ENCODE measurements around the gene HOXA1.

Gene HOXA1

DNA sequence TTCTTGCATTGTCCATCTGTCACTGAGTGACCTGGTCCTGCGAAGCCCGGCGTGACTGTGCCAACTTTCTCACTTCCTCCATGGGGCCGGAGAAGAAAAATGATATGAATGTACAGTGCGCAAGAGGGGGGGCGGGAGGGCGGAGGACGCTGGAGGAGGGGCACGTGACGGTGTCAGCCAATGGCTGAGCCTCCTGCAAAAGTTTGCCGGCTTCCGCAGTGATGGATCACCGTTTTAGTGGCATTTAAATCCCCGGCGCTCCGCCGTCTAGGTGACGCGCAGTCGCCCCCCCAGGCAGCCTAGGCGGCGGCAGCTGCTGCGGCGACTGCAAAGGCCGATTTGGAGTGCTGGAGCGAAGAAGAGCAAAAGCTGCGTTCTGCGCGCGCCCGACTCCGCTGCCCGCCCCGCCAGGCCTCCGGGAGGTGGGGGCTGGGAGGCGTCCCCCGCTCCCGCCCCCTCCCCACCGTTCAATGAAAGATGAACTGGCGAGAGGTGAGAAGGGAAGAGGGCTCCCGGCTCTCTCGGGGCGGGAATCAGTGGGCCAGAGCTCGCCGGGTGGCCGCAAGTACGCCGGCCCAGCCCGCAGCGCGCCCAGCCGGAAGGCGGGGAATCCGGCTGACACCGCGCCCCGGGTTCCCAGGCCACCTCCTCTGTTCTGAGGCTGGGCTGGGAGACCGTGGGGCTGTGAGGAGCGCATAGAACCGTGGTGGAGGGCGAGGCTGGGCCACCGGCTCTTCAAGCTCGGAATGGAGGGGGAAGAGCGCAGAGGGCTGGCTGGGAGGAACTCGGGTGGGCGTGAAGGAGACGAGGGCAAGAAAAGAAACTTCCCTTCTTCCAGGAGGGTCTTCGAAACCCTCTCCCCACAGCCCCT lies at the start of gene HOXA1:
Gene HOXA1, minus strand, starts transcription at position 104 of the 871 bp plus-strand sequence. Its CDS starts 88 bp downstream, at position 16.
- DNase-seq (ENCODE audit: low read depth), result peak; percentile 36

DNA sequence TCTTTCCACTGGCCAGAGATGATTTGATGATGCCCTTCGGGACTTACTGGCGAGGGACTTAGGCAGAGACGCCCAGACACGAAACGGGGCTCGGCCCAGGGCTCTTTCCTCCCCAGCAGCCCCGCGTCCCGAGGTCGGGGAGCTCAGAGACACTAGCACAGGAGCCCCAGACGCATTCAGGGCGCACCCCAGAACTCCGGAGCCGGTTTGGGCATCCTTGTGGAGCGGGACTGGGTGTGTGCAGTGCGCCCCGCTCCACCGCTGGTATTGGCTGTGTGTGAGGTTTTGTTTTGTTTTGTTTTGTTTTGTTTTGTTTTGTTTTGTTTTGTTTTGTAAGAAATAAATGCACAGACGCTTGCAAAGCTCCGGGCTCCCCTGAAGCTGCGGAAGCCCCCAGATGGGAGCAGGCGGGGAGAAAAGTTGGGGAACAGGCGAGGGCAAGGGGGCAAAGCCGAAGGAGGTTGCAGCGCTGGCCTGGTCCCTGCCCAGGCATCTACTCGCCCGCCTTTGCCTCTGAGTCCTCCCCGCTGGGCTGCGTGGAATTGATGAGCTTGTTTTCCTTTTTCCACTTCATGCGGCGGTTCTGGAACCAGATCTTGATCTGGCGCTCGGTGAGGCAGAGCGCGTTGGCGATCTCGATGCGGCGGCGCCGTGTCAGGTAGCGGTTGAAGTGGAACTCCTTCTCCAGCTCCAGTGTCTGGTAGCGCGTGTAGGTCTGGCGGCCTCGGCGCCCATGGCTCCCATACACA lies 49.5 kb upstream of the HOXA1 start:
- DNase-seq (ENCODE audit: low read depth), result no peak

DNA sequence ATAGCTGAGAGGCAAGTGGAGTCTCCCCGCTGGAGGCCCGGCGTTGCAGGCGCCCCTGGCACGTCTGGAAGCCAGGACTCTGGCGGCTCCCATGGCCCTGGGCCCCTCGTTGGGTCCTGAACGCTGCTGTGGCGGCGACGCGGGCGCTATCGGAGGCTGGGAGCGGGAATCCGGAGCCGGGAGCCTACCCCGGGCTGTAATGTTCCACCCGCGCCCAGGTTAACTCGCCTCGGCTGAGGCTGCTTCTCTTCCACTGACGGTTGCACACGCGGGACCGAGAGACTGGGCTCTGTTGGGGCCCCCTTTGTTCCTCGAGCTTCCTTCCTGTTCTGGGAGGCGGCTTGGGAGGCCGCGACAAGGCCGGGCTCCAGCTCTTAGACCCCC lies 49.0 kb upstream of the HOXA1 start:
- DNase-seq (ENCODE audit: low read depth), result no peak

DNA sequence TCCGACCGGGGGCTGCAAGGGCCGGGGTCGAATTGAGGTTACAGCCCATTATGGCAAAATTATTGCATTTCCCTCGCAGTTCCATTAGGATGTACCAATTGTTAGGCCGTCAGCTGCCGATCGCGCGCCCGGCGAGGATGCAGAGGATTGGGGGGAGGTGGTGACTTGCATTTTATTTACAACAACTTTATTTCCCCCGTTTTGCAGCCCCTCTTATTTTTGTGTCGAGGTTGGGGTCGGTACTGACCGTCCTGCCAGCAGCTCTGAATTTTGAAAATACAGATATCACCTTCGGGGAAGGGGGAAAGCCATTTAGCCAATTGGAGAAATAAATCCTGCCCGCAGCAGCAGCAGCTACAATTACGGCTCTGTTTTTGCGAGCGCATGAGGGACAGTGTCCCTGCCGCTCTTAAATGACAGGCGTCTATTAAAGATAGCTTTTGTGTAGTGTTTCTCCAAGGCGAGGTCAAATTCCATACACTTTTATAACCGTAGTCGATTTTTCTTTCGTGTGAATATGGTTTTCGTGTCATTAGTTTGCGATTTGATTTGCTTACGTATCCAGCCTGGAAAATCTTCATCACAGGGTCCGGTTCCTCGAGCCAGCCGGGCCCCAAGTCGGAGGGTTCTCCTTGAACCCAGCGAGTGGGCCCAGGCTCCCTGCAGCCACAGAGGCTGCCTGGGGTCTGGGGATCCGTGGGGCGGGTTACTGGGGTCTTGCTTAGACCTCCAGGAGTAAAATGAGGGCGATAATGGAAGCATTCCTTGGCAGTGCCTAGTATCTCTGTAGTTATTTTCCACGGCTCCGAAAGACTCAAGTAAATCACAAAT lies 48.4 kb upstream of the HOXA1 start:
- no peak for DNase-seq (ENCODE audit: low read depth)

DNA sequence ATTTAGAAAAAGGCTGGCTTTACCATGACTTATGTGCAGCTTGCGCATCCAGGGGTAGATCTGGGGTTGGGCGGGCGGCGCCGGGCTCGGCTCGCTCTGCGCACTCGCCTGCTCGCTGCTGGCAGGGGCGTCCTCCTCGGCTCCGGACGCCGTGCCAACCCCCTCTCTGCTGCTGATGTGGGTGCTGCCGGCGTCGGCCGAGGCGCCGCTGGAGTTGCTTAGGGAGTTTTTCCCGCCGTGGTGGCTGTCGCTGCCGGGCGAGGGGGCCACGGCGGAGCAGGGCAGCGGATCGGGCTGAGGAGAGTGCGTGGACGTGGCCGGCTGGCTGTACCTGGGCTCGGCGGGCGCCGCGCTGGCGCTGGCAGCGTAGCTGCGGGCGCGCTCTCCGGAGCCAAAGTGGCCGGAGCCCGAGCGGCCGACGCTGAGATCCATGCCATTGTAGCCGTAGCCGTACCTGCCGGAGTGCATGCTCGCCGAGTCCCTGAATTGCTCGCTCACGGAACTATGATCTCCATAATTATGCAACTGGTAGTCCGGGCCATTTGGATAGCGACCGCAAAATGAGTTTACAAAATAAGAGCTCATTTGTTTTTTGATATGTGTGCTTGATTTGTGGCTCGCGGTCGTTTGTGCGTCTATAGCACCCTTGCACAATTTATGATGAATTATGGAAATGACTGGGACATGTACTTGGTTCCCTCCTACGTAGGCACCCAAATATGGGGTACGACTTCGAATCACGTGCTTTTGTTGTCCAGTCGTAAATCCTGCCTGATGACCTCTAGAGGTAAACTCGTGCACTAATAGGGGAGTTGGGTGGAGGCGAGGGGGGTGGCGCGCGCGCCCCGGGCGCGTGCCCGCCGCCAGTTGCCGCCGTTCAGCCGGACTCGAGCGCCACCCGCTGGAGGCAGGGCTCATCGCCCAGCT lies 47.5 kb upstream of the HOXA1 start, which contains the start of gene HOXA5:
Gene HOXA5, minus strand, starts transcription at position 659 of the 927 bp plus-strand sequence. Its CDS starts 74 bp downstream, at position 585.
- no peak for DNase-seq (ENCODE audit: low read depth)

DNA sequence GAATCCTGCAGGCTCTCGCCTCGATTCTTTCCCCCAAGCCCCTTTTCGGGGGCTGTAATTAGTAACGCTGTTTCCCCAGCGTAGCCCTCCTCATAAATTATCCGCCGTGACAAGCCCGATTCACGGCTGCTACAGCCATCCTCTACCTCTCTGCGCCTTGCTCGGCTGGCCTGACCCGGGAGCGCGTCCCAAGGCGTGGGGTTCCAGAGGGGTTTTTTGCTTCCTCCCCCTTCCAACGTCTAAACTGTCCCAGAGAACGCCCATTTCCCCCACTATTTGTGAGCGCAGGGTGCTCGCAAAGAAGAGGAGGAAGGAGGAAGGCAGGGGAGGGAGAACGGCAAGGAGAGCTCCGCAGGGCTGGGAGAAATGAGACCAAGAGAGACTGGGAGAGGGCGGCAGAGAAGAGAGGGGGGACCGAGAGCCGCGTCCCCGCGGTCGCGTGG lies 46.8 kb upstream of the HOXA1 start:
- DNase-seq (ENCODE audit: low read depth), result no peak

DNA sequence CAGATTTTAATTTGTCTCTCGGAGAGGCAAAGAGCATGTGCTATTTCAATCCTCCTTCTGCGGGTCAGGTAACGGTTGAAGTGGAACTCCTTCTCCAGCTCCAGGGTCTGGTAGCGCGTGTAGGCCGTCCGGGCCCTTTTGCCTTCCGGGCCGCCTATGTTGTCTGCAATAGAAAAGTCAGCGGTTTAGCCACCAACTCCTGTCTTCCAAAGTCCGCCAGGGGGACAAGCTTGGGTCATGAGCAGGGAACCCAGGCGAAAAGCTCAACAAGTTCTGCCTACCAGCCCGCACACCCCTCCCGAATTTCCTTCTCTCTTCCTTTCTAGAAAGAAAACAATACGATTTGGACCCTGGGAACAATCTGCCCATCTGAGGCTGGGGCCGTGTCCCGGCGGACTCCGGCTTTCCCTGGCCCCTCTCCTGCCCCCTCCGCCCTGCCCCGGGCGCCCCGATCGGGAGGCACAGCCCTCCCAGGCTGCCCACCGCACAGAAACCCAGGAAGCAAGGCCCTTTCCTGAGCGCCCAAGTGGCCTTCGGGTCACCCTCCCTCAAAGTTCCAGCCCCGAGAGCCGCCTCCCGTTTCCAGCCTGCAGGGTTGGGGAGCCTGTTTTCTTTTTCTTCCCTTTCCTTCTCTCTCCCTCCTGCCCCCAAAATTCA lies 46.3 kb upstream of the HOXA1 start:
- no peak for DNase-seq (ENCODE audit: low read depth)

DNA sequence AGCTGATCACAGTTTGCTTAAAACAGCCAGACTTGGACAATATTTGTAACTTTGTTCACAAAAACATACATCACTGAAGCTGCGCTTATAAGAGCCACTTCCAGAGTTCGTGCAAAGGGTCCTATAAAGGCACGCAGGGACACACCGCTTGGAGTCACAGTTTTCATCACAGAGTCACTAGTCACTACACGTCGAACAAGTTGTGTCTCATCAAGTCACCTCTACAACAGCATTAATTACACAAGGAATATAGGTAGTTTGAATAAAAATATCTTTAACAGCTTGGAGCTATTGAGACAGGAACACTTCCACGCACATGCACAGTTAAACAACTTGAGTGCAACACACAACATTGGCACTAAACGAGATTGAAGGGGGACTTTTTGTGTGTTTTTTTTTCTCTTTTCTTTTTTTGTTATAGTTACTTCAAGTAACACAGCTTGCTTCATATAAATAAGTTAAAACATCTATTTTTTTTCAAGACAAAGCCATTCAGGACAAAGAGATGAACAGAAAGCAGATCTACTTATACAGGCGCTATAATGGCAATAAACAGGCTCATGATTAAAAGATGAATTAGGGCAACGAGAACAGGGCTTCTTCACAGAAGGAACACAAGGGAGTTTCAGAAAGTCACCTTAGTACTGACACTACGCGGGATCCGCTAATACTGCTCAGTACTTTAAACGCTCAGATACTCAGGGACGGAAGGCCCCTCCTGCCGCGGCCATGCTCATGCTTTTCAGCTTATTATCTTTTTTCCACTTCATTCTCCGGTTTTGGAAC lies 45.5 kb upstream of the HOXA1 start:
- DNase-seq (ENCODE audit: low read depth), result no peak

DNA sequence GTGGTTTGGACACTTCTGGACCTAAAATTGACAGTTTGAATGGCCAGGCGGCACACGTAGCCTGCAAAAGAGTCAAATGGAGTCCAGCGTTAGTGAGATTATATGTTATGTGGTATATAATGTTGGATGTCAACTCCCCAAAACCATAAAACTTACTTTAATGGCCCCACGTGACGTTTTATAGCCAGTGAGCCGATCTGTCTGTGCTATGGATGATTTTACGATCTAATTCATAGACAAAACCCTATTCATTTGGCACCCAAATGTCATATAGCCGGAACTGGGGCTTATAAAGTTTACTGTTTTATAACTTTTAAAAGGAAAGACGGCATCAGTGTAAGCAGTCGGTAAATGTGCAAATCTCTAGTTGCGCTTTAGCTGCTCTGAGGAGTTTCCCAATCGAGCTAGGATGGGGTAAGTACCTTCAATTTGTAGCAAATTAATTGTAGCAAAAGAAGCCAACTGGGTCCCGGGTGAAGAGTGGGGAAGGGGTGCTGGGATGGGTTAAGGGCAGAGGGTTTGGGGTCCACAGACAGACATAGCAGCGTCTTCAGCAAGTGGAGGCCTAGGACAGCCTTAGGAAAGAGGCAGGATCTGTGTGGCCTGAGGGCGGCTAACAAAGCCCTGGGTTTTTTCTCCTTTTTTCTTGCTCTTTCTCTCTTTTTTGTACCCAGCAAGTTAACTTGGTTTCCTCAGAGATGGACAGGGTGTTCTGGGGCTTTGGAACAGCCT lies 44.5 kb upstream of the HOXA1 start:
- DNase-seq (ENCODE audit: low read depth), result no peak

DNA sequence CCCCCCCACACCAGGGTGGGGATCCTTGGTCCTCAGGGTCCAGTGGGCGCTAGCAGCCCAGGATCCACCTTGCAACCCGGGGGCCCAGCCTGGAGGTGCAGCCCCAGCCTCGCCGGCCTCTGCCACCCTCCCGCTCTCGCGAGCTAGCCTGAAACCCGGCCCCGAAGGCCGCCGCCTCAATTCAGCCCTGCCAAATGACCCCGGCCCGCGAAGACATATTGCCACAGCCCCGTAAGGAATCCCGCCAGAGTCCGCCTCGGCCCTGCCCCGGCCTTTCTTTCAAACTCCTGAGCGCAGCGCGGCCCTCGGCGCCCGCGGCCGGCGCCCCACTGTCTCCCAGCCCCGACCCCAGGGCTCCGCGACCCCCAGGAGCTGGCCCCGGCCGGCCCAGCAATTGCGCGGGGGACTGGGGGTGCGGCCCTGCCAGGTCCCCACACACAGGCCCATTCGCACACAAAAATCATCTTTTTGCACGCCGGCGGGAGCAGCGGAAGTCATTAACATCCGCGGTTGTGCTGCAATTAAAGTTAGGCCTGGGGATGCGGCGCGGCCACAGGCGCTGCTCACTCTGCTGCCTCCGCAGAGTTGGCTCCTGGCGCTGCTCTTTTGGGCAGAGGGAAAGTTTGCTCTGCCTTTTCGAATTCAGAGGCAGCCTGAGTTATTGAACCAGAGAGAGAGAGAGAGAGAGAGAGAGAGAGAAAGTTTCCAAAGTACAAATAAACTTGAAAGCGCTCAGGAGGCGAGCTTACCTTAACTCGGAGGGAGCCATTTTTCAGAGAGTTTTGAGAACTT lies 43.7 kb upstream of the HOXA1 start:
- DNase-seq (ENCODE audit: low read depth), result no peak

DNA sequence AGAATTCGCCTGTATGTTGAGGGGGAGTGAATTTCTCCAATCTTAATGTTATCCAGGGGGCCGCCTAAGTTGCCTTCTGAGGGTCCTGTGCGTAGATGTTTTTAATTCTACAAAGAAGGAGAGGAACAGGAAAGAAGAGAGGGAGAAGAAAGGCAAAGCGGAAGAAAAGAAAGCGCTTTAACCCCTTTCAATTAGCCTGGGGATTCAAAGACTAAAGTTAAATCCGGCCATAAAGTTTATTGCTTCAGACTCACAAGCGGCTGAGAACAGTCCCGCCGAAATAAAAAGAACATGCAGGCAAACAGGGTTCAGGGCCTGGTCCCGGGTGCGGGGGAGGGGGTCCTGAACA lies 43.2 kb upstream of the HOXA1 start:
- no peak for DNase-seq (ENCODE audit: low read depth)

DNA sequence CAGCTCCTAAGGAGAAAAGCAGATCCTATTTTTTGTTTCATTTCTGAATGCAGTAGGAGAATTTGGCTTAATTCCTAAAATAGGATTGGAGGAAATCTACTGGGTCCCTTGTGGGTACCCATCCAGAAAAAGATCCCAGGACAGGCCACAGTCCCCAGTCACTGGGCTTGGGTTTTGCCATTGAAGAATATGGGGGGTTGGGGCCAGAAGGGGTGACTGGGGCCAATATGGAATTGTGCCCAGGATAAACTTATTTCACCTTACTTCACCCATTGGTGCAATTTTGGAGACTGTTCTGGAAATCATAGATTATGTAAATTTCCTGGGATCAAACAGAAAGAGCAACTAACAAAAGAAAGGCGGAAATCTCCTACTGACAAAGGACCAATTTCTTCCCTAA lies 42.7 kb upstream of the HOXA1 start:
- DNase-seq (ENCODE audit: low read depth), result no peak

DNA sequence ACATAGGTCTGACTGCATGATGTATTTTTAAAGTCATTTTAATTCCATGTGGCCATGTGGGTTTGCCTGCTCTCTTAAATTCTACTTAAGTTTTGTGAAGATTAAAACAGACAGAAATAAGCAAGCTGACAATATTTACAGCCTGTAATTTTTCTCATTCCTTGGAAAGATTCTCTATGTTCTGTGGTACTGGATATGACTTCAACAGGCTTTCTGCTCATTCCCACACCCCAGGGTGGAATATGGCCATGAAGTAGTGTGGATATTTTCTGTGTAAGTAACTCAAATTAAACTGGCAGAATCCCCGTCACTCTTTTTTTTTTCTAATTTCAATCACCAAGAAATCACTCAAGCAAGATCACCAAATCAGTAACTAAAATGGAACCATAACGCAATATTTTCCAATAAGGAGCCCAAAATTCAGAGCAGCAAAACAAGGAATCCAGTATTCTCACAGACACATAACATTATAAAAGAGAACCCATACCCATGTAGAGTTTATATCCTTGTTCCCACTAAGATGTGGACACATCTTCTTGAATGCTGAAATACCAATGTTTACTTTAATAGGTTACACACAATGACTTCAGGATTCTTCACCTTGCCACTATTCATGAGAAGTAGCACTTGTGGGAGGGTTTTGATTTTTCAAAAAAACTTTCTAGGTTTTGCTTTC lies 42.0 kb upstream of the HOXA1 start:
- no peak for DNase-seq (ENCODE audit: low read depth)

DNA sequence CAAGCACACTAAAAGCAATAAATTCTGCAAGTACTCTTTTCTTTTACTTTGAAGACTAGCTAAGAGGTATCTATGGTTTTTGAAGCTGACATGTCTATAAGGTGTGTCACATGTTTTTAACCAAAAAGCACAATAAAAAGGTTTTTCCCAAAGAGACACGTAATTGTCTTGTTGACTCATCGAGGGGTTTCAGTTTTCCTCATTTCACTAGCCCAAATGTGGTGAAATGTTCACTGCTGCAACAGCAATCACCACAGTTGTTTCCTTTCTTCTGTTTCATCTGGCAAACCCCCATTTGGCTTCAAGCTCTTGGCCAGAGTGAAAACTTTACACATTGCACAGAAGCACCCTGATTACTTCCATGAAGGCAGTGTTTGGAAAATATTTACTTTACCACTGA lies 38.6 kb upstream of the HOXA1 start:
- no peak for DNase-seq (ENCODE audit: low read depth)

DNA sequence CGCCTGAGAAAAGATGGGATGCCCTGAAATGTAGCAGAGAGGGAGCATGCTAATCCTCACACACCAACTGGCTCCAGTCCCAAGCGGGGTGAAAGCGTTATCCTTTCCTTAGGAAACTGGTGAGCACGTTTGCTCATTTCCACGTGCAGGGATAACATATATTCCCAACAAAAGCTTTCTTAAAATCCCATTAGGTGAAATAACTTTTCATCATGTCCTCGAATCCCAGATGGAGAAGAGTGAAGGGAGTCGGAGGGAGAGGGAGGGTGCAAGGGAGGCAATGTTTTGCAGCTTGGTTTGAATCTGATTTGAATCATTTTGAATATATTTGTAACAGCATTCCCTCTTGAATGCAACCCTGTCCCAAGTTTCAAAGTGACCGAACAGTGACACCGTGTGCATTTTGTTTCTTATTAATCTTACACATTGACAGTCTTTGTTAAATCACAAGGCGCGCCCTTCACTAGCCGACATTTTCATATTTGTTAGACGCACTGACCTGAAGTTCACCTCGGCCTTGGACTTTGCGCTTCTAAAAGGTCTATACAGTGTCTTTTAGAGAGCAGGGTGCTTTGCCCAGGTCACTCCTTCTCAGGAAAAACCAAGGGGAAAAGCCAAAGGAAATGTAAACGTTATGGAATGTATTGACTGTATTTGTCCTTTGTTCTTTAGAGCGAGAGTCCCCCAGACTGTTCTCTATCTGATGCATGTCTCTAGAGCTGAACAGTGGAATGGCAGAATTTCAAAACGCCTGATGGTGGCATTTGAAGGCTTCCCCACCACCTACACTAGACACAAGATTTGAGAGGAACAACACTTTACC lies 37.8 kb upstream of the HOXA1 start:
- DNase-seq (ENCODE audit: low read depth), result no peak

DNA sequence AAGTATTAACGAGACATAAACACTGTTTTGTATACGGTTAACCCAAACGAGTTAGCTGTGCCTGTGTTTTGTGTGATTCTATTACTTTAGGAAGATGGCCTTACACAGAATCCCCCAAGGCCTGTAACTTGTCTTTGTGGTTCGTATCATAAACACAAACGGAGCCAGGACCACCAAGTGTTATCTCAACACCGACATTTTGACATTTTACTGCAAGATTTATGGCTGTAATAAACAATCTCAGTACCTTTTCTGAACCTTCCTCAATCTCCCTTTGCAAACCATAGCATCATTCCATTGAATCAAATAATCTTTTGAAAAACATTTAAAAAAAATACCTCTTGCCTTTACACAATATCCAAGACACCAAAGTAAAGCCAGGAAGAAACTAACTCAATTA lies 37.2 kb upstream of the HOXA1 start:
- no peak for DNase-seq (ENCODE audit: low read depth)

DNA sequence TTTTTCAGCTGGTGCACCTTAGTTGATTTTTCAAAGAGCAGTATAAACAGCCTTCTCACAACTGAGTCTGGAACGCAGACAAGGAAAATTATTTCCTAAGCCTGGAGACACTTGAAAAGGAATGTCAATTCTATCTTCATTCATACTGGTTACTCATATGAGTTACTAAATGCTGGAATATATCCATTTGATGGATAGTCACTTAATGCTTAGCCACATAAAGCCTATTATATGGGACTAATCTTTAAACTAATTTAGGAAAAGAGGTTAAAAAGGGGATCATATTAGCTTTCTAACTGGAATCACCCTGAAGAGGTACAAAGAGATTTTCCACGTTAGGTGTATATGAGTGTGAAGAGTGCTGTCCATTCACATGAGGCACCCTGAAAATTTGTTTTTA lies 36.4 kb upstream of the HOXA1 start:
- no peak for DNase-seq (ENCODE audit: low read depth)

All from activated T-helper 1 cell treated with Interleukin-2 at 50 U/mL for 16 hours (primary cell).